ENCODE data around the gene AKNA.

AKNA gene

DNA sequence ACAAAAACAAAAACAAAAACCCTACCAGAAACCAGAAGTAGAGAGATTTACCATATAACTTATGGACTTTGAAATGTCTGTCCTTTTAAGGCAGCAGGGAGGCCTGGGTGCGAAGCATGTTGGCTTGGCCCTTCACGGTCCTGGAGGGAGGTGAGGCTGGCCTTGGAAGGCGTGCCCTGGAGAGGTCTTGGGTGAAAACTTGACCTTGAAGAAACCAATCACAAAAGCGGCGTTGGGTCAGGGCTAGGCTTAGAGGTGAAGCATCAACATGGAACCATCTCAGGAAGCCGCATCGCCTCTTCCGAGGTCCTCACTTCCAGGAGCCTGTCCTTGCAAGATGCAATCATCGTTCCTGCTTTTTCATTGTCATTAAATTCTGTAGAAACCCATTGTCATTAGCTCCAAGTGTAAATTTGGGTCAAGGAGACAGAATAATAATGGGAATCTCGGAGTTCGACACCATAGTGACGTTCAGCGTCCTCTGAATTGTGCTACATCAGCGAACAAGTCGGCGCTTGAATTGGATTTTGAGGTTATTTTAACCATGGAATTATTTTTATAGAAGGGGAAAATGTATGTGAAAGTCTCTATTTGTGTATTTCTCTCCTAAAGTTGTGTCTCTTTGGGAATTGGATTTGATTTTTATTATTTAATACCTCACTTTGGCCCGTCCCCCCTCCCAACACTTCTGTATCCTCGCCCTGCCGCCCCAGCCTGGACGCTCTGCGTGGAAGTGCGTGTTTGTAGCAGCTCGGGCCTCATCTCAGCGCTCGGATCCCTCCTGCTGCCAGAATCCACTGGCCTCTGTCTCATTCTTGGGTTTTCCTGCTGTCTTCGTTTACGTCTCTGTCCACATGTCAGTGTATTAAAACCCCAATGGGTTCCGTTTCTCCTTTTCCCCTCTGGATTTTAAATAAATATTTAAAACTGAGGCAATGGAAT lies 75.9 kb downstream of the AKNA start:
- DNase-seq (ENCODE audit: low read depth) = no peak
- TF ChIP-seq, protein P1, sequence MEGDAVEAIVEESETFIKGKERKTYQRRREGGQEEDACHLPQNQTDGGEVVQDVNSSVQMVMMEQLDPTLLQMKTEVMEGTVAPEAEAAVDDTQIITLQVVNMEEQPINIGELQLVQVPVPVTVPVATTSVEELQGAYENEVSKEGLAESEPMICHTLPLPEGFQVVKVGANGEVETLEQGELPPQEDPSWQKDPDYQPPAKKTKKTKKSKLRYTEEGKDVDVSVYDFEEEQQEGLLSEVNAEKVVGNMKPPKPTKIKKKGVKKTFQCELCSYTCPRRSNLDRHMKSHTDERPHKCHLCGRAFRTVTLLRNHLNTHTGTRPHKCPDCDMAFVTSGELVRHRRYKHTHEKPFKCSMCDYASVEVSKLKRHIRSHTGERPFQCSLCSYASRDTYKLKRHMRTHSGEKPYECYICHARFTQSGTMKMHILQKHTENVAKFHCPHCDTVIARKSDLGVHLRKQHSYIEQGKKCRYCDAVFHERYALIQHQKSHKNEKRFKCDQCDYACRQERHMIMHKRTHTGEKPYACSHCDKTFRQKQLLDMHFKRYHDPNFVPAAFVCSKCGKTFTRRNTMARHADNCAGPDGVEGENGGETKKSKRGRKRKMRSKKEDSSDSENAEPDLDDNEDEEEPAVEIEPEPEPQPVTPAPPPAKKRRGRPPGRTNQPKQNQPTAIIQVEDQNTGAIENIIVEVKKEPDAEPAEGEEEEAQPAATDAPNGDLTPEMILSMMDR (IDR thresholded peaks at IDR 0.05; ENCODE audit: insufficient read depth, low read depth, low read length, missing control alignments) = no peak
- H3K4me3 ChIP-seq (ENCODE audit: low read depth, low read length) = no peak overlapping the region

DNA sequence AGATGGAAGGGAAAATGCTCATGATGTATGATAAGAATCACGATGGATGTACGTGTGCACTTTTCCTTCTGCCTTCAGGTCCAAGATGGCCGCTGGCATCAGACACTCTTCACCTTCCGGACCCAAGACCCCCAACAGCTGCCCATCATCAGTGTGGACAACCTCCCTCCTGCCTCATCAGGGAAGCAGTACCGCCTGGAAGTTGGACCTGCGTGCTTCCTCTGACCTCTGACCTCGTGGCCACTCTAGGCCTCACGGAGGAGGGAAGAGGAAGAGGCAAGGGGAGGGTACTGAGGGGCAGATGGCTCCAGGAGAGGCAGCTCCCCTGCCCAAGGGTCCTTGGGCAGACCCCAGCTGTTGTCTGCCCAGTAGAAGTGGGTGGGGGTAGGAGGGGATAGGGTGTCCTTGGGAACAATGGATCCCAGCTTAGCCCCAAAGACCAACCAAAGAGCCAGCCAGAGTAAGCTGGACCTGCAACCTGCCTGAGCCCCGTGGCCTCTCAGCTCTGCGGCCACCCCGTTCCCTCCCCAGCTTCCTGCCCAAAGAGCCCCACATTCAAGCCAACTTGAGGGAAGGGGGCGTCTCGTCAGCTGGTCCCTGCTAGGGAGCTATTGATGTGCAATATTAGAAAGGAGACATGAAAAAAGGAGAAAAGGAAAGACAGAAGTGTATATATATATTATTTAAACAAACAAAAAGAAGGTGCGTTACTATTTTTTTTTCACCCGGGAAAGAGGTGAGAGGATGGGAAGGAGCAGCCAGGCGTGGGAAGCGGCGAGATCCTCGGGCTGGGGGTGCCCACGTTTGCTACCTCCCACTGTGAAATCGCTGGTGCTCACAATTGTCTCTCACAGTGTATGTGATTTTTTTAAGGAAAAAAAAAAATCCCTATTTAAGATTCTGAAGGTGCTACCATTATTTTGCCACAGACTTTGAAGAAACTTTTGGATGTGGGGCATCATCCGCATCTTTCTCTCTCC lies 77.0 kb downstream of the AKNA start:
- TF ChIP-seq, protein P1 (IDR thresholded peaks at IDR 0.05; ENCODE audit: insufficient read depth, low read depth, low read length, missing control alignments) = no peak
- no peak for DNase-seq (ENCODE audit: low read depth)
- H3K4me3 ChIP-seq (ENCODE audit: low read depth, low read length) = no peak overlapping the region

DNA sequence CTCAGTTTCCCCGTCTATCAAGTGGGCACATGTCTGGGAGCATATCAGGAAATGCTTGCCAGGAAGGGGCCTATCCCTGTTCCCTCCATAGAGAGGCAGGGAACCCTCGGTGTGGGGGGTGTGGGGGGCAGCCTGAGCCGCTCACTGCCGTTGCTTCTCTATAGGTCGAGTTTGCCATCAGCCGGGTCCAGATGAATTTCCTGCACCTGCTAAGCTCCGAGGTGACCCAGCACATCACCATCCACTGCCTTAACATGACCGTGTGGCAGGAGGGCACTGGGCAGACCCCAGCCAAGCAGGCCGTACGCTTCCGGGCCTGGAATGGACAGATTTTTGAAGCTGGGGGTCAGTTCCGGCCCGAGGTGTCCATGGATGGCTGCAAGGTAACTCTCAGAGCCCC lies 78.7 kb downstream of the AKNA start:
- no peak for DNase-seq (ENCODE audit: low read depth)
- TF ChIP-seq, protein P1 (IDR thresholded peaks at IDR 0.05; ENCODE audit: insufficient read depth, low read depth, low read length, missing control alignments) = no peak
- H3K4me3 ChIP-seq (ENCODE audit: low read depth, low read length) = no peak overlapping the region

DNA sequence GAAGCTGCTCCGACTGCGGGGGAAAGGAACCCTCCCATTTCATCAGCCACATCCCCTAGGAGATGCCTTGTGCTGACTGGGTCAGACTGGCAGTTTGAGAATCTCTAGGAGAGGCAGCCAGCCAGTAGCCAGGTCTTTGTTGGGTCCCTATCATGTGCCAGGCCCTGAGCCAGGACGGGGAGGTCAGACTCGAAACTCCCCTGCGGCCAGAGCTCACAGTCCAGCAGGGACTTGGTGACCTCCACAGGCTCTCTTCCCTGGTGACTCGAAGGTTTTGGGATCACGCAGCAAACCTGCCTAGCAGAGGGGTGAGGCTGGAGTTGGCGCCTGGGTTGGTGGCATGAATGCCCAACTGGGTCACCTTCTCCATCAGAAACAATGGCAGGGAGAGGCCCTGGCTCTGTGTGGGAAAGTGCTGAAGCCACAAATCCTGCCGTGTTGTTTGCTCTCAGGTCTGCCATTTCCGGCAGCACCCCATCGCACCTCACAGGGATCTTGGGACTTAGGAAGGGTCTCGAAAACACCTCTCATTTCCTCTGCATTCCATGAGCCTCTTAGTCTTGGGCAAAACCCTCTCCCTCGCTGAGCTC lies 79.3 kb downstream of the AKNA start:
- H3K4me3 ChIP-seq (ENCODE audit: low read depth, low read length) = no peak overlapping the region
- TF ChIP-seq, protein P1 (IDR thresholded peaks at IDR 0.05; ENCODE audit: insufficient read depth, low read depth, low read length, missing control alignments) = no peak
- no peak for DNase-seq (ENCODE audit: low read depth)

DNA sequence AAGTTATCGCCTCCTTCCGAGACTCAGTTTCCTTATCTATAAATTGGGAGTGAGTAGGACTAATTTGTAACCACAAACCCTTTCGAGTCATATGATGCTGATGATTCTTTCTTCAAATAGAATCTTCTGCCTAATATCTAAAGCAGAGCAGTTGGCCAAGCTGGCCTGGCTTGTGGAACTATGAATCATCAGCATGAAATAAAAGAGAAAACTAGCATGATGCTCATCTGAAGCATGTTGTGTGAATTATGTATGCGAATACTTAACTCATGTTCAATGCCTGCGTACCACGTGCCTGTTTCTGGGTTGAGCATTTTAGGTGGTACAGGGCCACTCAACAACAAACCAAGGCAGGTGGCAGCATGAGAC lies 79.9 kb downstream of the AKNA start:
- TF ChIP-seq, protein P1 (IDR thresholded peaks at IDR 0.05; ENCODE audit: insufficient read depth, low read depth, low read length, missing control alignments) = no peak
- no peak for DNase-seq (ENCODE audit: low read depth)
- no peak overlapping the region for H3K4me3 ChIP-seq (ENCODE audit: low read depth, low read length)

DNA sequence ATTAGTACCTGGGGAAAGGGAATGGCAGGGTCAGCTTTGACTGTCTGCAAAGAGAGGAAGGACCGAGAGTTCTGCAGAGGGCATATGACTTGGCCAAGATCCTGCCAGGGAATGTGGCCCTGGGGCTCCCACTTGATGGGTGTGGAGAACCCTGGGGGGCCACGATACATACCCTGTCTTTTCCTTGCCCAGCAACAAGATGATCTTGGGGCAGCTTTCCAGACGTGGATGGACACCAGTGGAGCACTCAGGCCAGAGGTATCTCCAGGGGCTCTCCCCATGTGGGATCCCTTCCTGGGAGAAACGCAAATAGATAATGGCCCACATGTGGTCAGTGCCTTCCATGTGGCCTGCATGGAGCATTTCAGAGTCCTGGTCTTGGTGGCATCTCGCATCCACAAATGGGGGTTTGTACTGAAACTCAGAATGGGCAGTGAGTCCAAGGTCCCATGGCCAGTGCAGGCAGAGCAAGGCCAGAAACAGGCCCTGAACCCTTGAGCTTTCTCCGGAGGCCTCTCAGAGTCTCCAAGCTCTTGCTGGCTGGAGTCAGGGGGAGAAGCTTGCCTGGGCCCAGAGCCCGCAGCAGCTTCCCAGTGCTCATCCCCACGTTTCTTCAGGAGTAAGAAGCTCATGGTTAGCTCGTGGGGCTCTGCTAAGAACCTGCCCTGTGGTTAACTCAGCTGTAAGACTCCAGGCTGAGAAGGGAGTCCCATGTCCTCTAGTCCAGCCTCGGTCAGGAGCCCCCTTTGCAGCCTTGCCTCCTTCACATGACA lies 83.2 kb downstream of the AKNA start:
- no peak for DNase-seq (ENCODE audit: low read depth)
- TF ChIP-seq, protein P1 (IDR thresholded peaks at IDR 0.05; ENCODE audit: insufficient read depth, low read depth, low read length, missing control alignments) = no peak
- H3K4me3 ChIP-seq (ENCODE audit: low read depth, low read length) = no peak overlapping the region

All from GM12865 (cell line).